NCI-H1417 (cell line): ENCODE results near the gene DTNB.
A peak's percentile ranks its signal among the peaks of the same experiment; 100 is the strongest.

ENCODE experiments used
- DNase-seq, 3 experiments: peaks; one replicate each; lab custom pipeline; 2025; lab: John Stamatoyannopoulos, UW

DTNB gene

GRCh38 chr2:25499157-25499556 is 174.2 kb downstream of the DTNB start:
- no peak for DNase-seq

- no peak for DNase-seq
Measured at GRCh38 chr2:25497918-25498407, 175.4 kb downstream of the DTNB start.

GRCh38 chr2:25497229-25497917 is 176.0 kb downstream of the DTNB start:
- no peak for DNase-seq

- no peak for DNase-seq
Measured at GRCh38 chr2:25494616-25495015, 178.8 kb downstream of the DTNB start.

- no peak for DNase-seq
Measured at GRCh38 chr2:25493207-25493606, 180.2 kb downstream of the DTNB start.

GRCh38 chr2:25492726-25493125 is 180.7 kb downstream of the DTNB start:
- peak in 1 of 3 experiments; percentile 88 for DNase-seq

GRCh38 chr2:25491966-25492532 is 181.3 kb downstream of the DTNB start:
- DNase-seq: peak in 1 of 3 experiments; percentile 30

GRCh38 chr2:25491003-25491696 is 182.2 kb downstream of the DTNB start:
- DNase-seq: no peak

- no peak for DNase-seq
Measured at GRCh38 chr2:25490217-25490616, 183.2 kb downstream of the DTNB start.

- DNase-seq: no peak
Measured at GRCh38 chr2:25489631-25490030, 183.7 kb downstream of the DTNB start.

- DNase-seq: no peak
Measured at GRCh38 chr2:25483607-25484266, 189.6 kb downstream of the DTNB start.

- no peak for DNase-seq
Measured at GRCh38 chr2:25482341-25482740, 191.0 kb downstream of the DTNB start.

- DNase-seq: no peak
Measured at GRCh38 chr2:25481381-25482300, 191.7 kb downstream of the DTNB start.

GRCh38 chr2:25480561-25480960 is 192.8 kb downstream of the DTNB start:
- DNase-seq: no peak

- DNase-seq: no peak
Measured at GRCh38 chr2:25479761-25480160, 193.6 kb downstream of the DTNB start.

GRCh38 chr2:25478736-25479135 is 194.6 kb downstream of the DTNB start:
- DNase-seq: no peak

- peak; percentile 13 to 87 (median 70) for DNase-seq
Measured at GRCh38 chr2:25473758-25474340, 199.5 kb downstream of the DTNB start.

GRCh38 chr2:25473131-25473530 is 200.2 kb downstream of the DTNB start:
- no peak for DNase-seq

GRCh38 chr2:25470806-25471205 is 202.6 kb downstream of the DTNB start:
- no peak for DNase-seq

- DNase-seq: no peak
Measured at GRCh38 chr2:25467743-25468142, 205.6 kb downstream of the DTNB start.

- DNase-seq: no peak
Measured at GRCh38 chr2:25462021-25462420, 211.4 kb downstream of the DTNB start.
